Measurements from ENCODE around the gene HP1BP3. TPM values are rescaled to one million over a fixed set of nuclear protein-coding genes. Genes with fewer than 3 reads are reported as not detected.
A peak's percentile ranks its signal among the peaks of the same experiment; 100 is the strongest.
"Not testable (repeated sequence)": the region's sequence is repeated elsewhere in the genome, so short reads cannot be mapped to it uniquely, and the experiment has no call there.

The HP1BP3 gene
- polyA plus RNA-seq (ENCODE audit: insufficient read length in 4 of 4): 100 to 1,000 TPM; 246 to 289 (median 277) TPM

GRCh38 chr1:20787029-20787839, at the start of gene HP1BP3:
Gene HP1BP3 (minus strand): TSS chr1:20787307. CDS start chr1:20780440, 6,867 bp downstream.
- peak in 3 of 4 donors; percentile 46 to 71 (median 56) for DNase-seq (ENCODE audit: low read depth in 4 of 4, low spot score in 3 of 4)

- no peak for DNase-seq (ENCODE audit: low read depth in 4 of 4, low spot score in 3 of 4)
Measured at GRCh38 chr1:20836230-20836629, 49.1 kb upstream of the HP1BP3 start.

- DNase-seq (ENCODE audit: low read depth in 4 of 4, low spot score in 3 of 4): no peak
Measured at GRCh38 chr1:20834780-20835179, 47.7 kb upstream of the HP1BP3 start.

- DNase-seq (ENCODE audit: low read depth in 4 of 4, low spot score in 3 of 4): no peak
Measured at GRCh38 chr1:20834192-20834591, 47.1 kb upstream of the HP1BP3 start.

- no peak for DNase-seq (ENCODE audit: low read depth in 4 of 4, low spot score in 3 of 4)
Measured at GRCh38 chr1:20830378-20830777, 43.3 kb upstream of the HP1BP3 start.

- DNase-seq (ENCODE audit: low read depth in 4 of 4, low spot score in 3 of 4): no peak
Measured at GRCh38 chr1:20829946-20830345, 42.8 kb upstream of the HP1BP3 start.

GRCh38 chr1:20829531-20829930, 42.4 kb upstream of the HP1BP3 start:
- DNase-seq (ENCODE audit: low read depth in 4 of 4, low spot score in 3 of 4): no peak

GRCh38 chr1:20823845-20824244, 36.7 kb upstream of the HP1BP3 start:
- peak in 1 of 4 donors; percentile 6 for DNase-seq (ENCODE audit: low read depth in 4 of 4, low spot score in 3 of 4)

- DNase-seq (ENCODE audit: low read depth in 4 of 4, low spot score in 3 of 4): no peak
Measured at GRCh38 chr1:20821466-20821865, 34.4 kb upstream of the HP1BP3 start.

- DNase-seq (ENCODE audit: low read depth in 4 of 4, low spot score in 3 of 4): no peak
Measured at GRCh38 chr1:20819818-20820217, 32.7 kb upstream of the HP1BP3 start.

- DNase-seq (ENCODE audit: low read depth in 4 of 4, low spot score in 3 of 4): no peak
Measured at GRCh38 chr1:20814534-20814871, 27.4 kb upstream of the HP1BP3 start.

- no peak for DNase-seq (ENCODE audit: low read depth in 4 of 4, low spot score in 3 of 4)
Measured at GRCh38 chr1:20811916-20812315, 24.8 kb upstream of the HP1BP3 start.

- no peak for DNase-seq (ENCODE audit: low read depth in 4 of 4, low spot score in 3 of 4)
Measured at GRCh38 chr1:20793236-20793635, 6.1 kb upstream of the HP1BP3 start.

- no peak for DNase-seq (ENCODE audit: low read depth in 4 of 4, low spot score in 3 of 4)
Measured at GRCh38 chr1:20792196-20792595, 5.1 kb upstream of the HP1BP3 start.

GRCh38 chr1:20790785-20791184, 3.7 kb upstream of the HP1BP3 start:
- DNase-seq (ENCODE audit: low read depth in 4 of 4, low spot score in 3 of 4): no peak

- DNase-seq (ENCODE audit: low read depth in 4 of 4, low spot score in 3 of 4): not testable (repeated sequence)
Measured at GRCh38 chr1:20789598-20789997, 2.5 kb upstream of the HP1BP3 start.

- no peak for DNase-seq (ENCODE audit: low read depth in 4 of 4, low spot score in 3 of 4)
Measured at GRCh38 chr1:20787840-20788795, 1.0 kb upstream of the HP1BP3 start.

GRCh38 chr1:20786253-20787028, 666 bp downstream of the HP1BP3 start:
- peak; percentile 92 to 95 (median 94) for DNase-seq (ENCODE audit: low read depth in 4 of 4, low spot score in 3 of 4)

GRCh38 chr1:20785907-20786252, 1.2 kb downstream of the HP1BP3 start:
- DNase-seq (ENCODE audit: low read depth in 4 of 4, low spot score in 3 of 4): no peak

GRCh38 chr1:20775700-20776099, 11.4 kb downstream of the HP1BP3 start:
- DNase-seq (ENCODE audit: low read depth in 4 of 4, low spot score in 3 of 4): no peak

- DNase-seq (ENCODE audit: low read depth in 4 of 4, low spot score in 3 of 4): no peak
Measured at GRCh38 chr1:20771780-20772179, 15.3 kb downstream of the HP1BP3 start.

All from right renal pelvis (tissue), 4 donors.